H1 (cell line): ENCODE measurements around the gene FAM53A. TPM values are rescaled to one million over a fixed set of nuclear protein-coding genes. Genes with fewer than 3 reads are reported as not detected.

Source experiments
- BRCA1 ChIP-seq: IDR thresholded peaks from 2 replicates; pipeline ENCODE4 v1.6.1; 2012; ENCODE audit warnings: low read depth, low read length, improper control_type of control experiment
- EP300 ChIP-seq, 2 experiments: IDR thresholded peaks; 1 replicate in 1 of 2; 2 replicates in 1 of 2; pipeline ENCODE4 v1.6.1; 2011 to 2012; ENCODE audit warnings: low read depth in 2 of 2, low read length in 2 of 2, mild to moderate bottlenecking in 2 of 2, borderline replicate concordance in 1 of 2, inconsistent platforms in 1 of 2, moderate library complexity in 1 of 2
- EZH2 ChIP-seq: fragments of 200-600 bp; sonication (generic); IDR thresholded peaks from 2 replicates; pipeline ENCODE4 v1.7.1; 2012; ENCODE audit warnings: low read depth, mild to moderate bottlenecking, moderate library complexity, low read length, inconsistent platforms; ENCODE audit not compliant: severe bottlenecking
- JUND ChIP-seq: IDR thresholded peaks from 2 replicates; pipeline ENCODE4 v1.6.1; 2011; ENCODE audit warnings: mild to moderate bottlenecking, improper control_type of control experiment, low read length
- MAFK ChIP-seq: IDR thresholded peaks from 2 replicates; pipeline ENCODE4 v1.6.1; 2012; ENCODE audit warnings: low read depth, mild to moderate bottlenecking, improper control_type of control experiment, low read length
- polyA plus RNA-seq, 7 experiments: library from polyadenylated mRNA; depleted of rRNA in 3 of 7; stranded (reverse) in 5 of 7; unstranded in 2 of 7; fragments of >200 nt in 5 of 7; fragments of 200-250 nt in 2 of 7; gene quantifications; 1 replicate in 5 of 7; 2 replicates in 1 of 7; 4 replicates in 1 of 7; pipeline versions ENCODE4 v1.2.1 to v1.2.3, GENCODE V29; 2011 to 2013; ENCODE audit warnings: missing spikeins in 2 of 7, mixed read lengths in 2 of 7
- total RNA-seq: library from RNA; stranded (reverse); fragmentation: NEBNext Ultra II Directional; extraction: Animal tissue kit (Norgen Biotek cat#: 25700); gene quantifications from 2 replicates; pipeline ENCODE4 v1.2.1, GENCODE V29; 2021
- TF ChIP-seq, protein P1 (sequence below): fragments of 300-600 bp; sonication (generic); IDR thresholded peaks from 2 replicates; pipeline ENCODE4 v1.7.1; 2012; ENCODE audit warnings: low read length, moderate library complexity, mild to moderate bottlenecking, inconsistent platforms; ENCODE audit not compliant: insufficient replicate concordance
- TF ChIP-seq, protein P2 (sequence below), 3 experiments: IDR thresholded peaks; 1 replicate in 2 of 3; 2 replicates in 1 of 3; pipeline versions ENCODE4 v1.5.1 to v1.6.1; 2011; ENCODE audit warnings: low read length in 3 of 3, mild to moderate bottlenecking in 3 of 3, inconsistent platforms in 2 of 3, low read depth in 1 of 3, moderate library complexity in 1 of 3; ENCODE audit not compliant: insufficient read depth in 1 of 3; ENCODE audit errors: control extremely low read depth in 1 of 3

FAM53A gene
- total and polyA plus RNA-seq, 2 of the 8 experiments (the other 6 are each of a cell fraction or from before 2014, with no cell fraction given) = 1.9 to 2.0 TPM

DNA sequence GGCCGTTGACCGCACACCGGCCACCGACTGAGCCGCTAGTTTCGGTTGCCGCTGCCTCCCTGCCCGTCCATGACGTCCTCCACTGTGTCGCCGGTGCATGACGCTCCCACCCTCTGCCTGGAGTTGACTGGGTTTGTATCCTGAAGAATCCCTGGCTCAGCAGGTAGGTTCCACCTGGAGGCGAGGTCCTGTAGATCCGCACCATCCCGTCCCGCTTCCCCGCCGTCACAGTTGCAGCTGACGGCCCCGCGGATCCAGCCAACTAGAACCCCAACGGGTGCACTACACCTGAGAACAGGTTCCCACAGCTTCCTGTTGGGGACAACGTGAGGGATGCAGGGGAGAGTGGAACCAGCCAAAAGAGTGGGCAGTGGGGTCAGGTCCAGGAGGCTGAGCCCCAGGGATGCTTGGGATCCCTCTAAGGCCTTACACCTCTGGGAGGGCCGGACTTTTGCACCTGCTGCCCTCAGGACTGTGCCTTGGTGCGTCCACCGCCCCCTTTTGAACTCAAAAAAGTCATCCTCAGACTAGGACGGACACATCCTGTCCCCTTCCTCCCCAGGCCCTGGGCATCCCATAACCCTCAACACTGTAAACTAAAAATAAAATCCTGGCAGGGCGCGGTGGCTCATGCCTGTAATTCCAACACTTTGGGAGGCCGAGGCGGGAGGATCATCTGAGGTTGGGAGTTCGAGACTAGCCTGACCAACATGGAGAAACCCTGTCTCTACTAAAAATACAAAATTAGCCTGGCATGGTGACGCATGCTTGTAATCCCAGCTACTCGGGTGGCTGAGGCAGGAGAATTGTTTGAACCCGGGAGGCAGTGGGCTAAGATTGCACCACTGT, 29.1 kb upstream of the FAM53A start (continued):
- TF ChIP-seq, protein P1, sequence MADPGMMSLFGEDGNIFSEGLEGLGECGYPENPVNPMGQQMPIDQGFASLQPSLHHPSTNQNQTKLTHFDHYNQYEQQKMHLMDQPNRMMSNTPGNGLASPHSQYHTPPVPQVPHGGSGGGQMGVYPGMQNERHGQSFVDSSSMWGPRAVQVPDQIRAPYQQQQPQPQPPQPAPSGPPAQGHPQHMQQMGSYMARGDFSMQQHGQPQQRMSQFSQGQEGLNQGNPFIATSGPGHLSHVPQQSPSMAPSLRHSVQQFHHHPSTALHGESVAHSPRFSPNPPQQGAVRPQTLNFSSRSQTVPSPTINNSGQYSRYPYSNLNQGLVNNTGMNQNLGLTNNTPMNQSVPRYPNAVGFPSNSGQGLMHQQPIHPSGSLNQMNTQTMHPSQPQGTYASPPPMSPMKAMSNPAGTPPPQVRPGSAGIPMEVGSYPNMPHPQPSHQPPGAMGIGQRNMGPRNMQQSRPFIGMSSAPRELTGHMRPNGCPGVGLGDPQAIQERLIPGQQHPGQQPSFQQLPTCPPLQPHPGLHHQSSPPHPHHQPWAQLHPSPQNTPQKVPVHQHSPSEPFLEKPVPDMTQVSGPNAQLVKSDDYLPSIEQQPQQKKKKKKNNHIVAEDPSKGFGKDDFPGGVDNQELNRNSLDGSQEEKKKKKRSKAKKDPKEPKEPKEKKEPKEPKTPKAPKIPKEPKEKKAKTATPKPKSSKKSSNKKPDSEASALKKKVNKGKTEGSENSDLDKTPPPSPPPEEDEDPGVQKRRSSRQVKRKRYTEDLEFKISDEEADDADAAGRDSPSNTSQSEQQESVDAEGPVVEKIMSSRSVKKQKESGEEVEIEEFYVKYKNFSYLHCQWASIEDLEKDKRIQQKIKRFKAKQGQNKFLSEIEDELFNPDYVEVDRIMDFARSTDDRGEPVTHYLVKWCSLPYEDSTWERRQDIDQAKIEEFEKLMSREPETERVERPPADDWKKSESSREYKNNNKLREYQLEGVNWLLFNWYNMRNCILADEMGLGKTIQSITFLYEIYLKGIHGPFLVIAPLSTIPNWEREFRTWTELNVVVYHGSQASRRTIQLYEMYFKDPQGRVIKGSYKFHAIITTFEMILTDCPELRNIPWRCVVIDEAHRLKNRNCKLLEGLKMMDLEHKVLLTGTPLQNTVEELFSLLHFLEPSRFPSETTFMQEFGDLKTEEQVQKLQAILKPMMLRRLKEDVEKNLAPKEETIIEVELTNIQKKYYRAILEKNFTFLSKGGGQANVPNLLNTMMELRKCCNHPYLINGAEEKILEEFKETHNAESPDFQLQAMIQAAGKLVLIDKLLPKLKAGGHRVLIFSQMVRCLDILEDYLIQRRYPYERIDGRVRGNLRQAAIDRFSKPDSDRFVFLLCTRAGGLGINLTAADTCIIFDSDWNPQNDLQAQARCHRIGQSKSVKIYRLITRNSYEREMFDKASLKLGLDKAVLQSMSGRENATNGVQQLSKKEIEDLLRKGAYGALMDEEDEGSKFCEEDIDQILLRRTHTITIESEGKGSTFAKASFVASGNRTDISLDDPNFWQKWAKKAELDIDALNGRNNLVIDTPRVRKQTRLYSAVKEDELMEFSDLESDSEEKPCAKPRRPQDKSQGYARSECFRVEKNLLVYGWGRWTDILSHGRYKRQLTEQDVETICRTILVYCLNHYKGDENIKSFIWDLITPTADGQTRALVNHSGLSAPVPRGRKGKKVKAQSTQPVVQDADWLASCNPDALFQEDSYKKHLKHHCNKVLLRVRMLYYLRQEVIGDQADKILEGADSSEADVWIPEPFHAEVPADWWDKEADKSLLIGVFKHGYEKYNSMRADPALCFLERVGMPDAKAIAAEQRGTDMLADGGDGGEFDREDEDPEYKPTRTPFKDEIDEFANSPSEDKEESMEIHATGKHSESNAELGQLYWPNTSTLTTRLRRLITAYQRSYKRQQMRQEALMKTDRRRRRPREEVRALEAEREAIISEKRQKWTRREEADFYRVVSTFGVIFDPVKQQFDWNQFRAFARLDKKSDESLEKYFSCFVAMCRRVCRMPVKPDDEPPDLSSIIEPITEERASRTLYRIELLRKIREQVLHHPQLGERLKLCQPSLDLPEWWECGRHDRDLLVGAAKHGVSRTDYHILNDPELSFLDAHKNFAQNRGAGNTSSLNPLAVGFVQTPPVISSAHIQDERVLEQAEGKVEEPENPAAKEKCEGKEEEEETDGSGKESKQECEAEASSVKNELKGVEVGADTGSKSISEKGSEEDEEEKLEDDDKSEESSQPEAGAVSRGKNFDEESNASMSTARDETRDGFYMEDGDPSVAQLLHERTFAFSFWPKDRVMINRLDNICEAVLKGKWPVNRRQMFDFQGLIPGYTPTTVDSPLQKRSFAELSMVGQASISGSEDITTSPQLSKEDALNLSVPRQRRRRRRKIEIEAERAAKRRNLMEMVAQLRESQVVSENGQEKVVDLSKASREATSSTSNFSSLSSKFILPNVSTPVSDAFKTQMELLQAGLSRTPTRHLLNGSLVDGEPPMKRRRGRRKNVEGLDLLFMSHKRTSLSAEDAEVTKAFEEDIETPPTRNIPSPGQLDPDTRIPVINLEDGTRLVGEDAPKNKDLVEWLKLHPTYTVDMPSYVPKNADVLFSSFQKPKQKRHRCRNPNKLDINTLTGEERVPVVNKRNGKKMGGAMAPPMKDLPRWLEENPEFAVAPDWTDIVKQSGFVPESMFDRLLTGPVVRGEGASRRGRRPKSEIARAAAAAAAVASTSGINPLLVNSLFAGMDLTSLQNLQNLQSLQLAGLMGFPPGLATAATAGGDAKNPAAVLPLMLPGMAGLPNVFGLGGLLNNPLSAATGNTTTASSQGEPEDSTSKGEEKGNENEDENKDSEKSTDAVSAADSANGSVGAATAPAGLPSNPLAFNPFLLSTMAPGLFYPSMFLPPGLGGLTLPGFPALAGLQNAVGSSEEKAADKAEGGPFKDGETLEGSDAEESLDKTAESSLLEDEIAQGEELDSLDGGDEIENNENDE = no peak
- TF ChIP-seq, protein P2, sequence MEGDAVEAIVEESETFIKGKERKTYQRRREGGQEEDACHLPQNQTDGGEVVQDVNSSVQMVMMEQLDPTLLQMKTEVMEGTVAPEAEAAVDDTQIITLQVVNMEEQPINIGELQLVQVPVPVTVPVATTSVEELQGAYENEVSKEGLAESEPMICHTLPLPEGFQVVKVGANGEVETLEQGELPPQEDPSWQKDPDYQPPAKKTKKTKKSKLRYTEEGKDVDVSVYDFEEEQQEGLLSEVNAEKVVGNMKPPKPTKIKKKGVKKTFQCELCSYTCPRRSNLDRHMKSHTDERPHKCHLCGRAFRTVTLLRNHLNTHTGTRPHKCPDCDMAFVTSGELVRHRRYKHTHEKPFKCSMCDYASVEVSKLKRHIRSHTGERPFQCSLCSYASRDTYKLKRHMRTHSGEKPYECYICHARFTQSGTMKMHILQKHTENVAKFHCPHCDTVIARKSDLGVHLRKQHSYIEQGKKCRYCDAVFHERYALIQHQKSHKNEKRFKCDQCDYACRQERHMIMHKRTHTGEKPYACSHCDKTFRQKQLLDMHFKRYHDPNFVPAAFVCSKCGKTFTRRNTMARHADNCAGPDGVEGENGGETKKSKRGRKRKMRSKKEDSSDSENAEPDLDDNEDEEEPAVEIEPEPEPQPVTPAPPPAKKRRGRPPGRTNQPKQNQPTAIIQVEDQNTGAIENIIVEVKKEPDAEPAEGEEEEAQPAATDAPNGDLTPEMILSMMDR (IDR thresholded peaks at IDR 0.05; ENCODE audit: control extremely low read depth in 1 of 3, insufficient read depth in 1 of 3, low read depth in 1 of 3, low read length in 3 of 3) = no peak
- TF ChIP-seq EP300 (IDR thresholded peaks at IDR 0.05; ENCODE audit: borderline replicate concordance in 1 of 2, low read depth in 2 of 2, low read length in 2 of 2) = no peak
- TF ChIP-seq MAFK = no peak
- TF ChIP-seq JUND = no peak
- no peak for TF ChIP-seq EZH2
- no peak for TF ChIP-seq BRCA1
